Measurements from ENCODE around the gene NCR3LG1.

The NCR3LG1 gene

DNA sequence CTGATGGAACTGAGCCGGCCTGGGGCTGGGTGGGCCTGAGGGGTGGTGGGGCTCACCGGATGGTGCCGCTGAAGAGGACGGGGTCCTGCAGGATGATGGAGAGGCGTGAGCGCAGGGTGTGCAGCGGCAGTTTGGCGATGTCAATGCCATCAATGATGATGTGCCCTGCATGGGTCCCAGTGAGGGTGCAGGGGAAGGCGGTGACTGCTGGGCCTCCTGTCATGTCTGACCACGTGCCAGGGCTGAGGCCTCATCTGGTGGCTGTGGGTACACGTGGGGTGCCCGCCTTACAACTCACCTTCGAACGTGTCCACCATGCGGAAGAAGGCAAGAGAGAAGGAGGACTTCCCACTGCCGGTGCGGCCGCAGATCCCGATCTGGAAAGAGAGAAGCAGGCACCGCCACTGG, 44.0 kb downstream of the NCR3LG1 start:
- Mint-ChIP-seq H3K9me3 (no peaks in the 10 kb centered on the region), H3K27ac (no peak overlapping the region), H3K36me3 (ENCODE audit: low read depth) (no peaks in the 10 kb centered on the region), H3K4me1 (ENCODE audit: low read depth) (no peaks in the 10 kb centered on the region), H3K27me3 (ENCODE audit: low read depth) (peaks cover 6% of the 10 kb centered on the region), H3K4me3 (no peak overlapping the region)

GRCh38 chr11:17395978-17396377, 44.4 kb downstream of the NCR3LG1 start:
- no peaks in the 10 kb centered on the region for H3K9me3 Mint-ChIP-seq

DNA sequence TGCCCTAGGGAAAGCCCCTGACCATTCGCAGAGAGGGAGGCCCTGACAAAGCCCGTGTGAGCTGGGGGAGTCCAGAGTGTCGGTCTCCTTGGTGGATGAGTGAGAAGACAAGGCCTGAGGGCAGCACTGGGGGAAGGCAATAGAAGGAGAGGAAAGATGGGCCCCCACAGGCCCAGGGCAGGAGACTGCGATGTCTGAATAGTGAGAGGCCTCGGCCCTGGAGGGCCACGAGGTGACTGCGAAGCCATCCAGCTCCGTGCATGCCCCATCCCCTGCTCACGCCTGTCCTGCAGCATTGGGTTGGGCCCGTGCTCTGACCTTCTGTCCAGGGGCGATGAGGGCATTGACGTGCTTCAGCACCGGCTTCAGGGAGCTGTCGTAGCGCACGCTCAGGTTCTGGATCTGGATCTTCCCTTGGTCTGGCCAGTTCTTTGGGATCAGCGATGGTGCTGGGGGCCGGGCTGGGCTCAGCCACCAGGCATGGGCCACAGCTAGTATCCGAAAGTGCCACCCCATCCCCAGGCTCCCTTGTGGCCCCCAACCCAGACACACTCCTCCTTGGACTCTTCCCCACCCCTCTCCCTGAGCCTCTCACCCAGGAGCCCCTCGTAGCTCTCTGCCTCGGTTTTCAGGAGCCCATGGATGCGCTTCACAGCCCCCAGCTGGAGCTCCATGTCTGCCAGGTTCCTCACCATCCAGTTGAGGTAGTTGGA, 45.2 kb downstream of the NCR3LG1 start:
- no peak overlapping the region for H3K27ac Mint-ChIP-seq
- H3K4me3 Mint-ChIP-seq: no peak overlapping the region
- no peaks in the 10 kb centered on the region for H3K9me3 Mint-ChIP-seq
- no peaks in the 10 kb centered on the region for H3K27me3 Mint-ChIP-seq (ENCODE audit: low read depth)
- H3K36me3 Mint-ChIP-seq (ENCODE audit: low read depth): no peaks in the 10 kb centered on the region
- no peaks in the 10 kb centered on the region for H3K4me1 Mint-ChIP-seq (ENCODE audit: low read depth)

More at GRCh38 chr11:17395978-17396377, 44.4 kb downstream of the NCR3LG1 start:
- peaks cover 5% of the 10 kb centered on the region for H3K27me3 Mint-ChIP-seq (ENCODE audit: low read depth)
- no peak overlapping the region for H3K27ac Mint-ChIP-seq
- no peak overlapping the region for H3K4me3 Mint-ChIP-seq
- no peaks in the 10 kb centered on the region for H3K4me1 Mint-ChIP-seq (ENCODE audit: low read depth)
- H3K36me3 Mint-ChIP-seq (ENCODE audit: low read depth): no peaks in the 10 kb centered on the region

DNA sequence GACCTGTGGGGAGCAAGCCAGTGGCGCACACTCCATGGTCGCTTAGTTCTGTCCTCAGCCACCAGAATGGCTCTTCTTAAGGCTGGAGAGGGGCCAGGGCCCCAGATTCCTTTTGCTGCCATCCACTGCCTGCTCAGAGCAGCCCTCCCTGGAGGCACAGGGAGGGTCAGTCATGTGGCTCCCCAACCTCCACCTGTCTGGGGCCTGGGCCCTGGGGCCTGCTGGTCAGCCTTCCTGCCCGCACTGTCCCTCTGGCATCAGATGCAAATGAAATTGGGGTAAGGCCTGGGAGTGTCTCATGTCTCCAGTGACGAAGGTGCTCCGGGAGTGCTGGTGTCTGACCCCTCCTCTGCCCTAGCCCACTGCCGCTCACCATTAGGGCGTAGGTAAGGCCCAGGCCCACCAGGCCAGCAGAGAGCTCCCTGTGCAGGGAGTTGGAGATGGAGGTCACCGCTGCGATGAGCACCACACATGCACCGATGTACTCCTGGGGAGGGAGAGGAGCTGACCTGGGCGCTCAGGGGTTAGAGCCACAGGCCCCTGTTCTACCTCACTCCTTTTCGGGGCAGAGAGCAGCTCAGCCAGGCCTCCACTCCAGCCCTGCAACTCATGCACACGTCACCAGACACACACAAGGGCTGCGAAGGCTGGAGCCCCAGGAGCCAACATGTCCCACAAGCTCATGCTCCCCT, 45.9 kb downstream of the NCR3LG1 start:
- Mint-ChIP-seq H3K27ac (no peak overlapping the region), H3K4me1 (ENCODE audit: low read depth) (no peaks in the 10 kb centered on the region), H3K27me3 (ENCODE audit: low read depth) (no peaks in the 10 kb centered on the region), H3K9me3 (no peaks in the 10 kb centered on the region), H3K36me3 (ENCODE audit: low read depth) (no peaks in the 10 kb centered on the region), H3K4me3 (no peak overlapping the region)

DNA sequence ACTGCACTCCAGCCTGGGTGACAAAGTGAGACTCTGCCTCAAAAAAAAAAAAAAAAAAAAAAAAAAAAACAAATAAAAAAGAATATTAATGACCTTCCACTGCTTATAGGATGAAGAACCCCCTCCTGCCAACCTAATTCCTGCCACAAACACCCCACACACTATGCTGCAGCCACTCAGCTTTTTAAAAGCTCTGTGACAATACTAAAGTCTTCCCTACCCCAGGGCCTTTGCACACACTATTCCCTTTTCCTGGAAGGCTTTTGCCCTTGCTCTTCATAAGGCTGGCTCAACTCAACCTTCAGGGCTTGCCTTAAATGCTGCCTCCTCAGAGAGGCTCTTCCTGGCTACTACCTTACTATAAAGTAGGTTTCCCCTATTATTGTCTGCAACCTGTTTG, 47.6 kb downstream of the NCR3LG1 start:
- no peaks in the 10 kb centered on the region for H3K36me3 Mint-ChIP-seq (ENCODE audit: low read depth)
- H3K4me3 Mint-ChIP-seq: no peak overlapping the region
- no peak overlapping the region for H3K27ac Mint-ChIP-seq
- no peaks in the 10 kb centered on the region for H3K27me3 Mint-ChIP-seq (ENCODE audit: low read depth)
- no peaks in the 10 kb centered on the region for H3K9me3 Mint-ChIP-seq
- H3K4me1 Mint-ChIP-seq (ENCODE audit: low read depth): no peaks in the 10 kb centered on the region

DNA sequence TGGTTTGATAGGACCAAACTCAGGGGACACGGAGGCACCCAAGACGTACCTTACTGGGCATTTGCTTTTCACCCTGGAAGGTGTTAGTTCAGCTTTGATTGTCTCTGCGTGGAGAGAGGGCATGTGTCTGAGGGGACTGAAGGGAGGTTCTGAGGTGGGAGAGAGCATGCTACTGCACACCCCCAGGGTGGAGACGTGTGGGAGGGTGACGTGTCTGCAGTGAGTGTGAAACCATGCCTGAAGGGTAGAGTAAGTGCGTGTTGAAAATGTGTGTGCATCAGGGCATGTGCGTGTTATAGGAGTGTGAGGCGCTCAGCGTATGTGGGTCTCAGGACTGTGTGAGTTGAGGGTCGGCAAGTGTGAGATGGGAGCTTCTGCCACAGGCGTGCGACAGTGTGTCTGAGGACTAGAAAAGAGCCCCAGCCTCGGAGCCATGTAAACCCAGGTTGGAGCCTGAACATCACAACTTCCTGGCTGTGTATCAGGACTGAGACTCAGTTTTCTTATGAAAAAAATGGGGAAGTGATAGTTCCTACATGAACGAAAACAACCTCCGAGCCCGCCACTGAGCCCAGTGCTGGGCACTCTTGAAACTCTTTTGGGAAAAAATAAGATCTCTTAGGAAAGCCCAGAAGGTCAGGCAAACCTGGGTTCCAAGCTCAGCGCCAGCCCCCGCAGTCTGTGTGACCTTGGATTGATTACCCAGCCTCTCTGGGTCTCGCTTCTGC, 48.6 kb downstream of the NCR3LG1 start:
- H3K36me3 Mint-ChIP-seq (ENCODE audit: low read depth): no peaks in the 10 kb centered on the region
- H3K4me3 Mint-ChIP-seq: no peak overlapping the region
- no peak overlapping the region for H3K27ac Mint-ChIP-seq
- no peaks in the 10 kb centered on the region for H3K9me3 Mint-ChIP-seq
- H3K4me1 Mint-ChIP-seq (ENCODE audit: low read depth): no peaks in the 10 kb centered on the region
- H3K27me3 Mint-ChIP-seq (ENCODE audit: low read depth): no peaks in the 10 kb centered on the region

DNA sequence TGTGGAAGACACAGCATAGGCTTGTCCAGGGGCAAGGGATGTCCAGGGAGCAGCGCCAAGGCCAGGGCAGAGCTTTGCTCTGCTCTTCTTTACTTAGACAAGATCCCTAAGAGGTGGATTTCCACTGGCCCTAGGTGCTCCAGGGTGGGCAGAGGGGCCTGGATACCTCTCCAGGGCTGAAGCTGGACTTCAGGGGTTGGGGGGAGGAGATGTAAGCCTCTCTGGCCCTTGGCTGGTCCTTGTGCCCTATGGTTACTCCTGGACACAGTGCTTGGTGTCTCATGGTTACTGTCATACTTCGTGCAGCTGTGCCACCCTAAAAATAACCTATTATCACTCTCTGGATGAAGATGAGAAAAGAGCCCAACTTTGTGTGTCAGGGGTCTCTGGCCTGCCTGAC, 49.7 kb downstream of the NCR3LG1 start:
- Mint-ChIP-seq H3K36me3 (ENCODE audit: low read depth) (no peaks in the 10 kb centered on the region), H3K27ac (no peak overlapping the region), H3K4me1 (ENCODE audit: low read depth) (no peaks in the 10 kb centered on the region), H3K4me3 (no peak overlapping the region), H3K9me3 (no peaks in the 10 kb centered on the region), H3K27me3 (ENCODE audit: low read depth) (no peaks in the 10 kb centered on the region)

DNA sequence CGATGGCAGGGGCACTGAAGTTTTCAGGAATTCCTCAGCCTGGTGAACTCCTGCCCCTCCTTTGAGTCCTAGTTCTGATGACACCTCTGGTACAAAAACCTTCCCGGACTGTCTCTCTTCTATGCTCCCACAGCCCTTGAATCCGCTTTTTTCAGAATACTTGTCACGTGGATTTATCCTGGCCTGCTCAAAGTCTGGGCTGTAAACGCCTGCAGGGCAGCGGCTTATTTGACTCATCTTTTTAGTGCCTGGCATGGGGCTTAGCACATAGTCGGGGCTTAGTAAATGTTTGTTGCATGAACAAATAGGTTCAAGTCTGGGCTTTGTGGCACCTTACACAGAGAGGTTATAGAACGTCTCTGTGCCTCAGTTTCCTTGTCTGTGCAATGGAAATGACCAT, 50.2 kb downstream of the NCR3LG1 start:
- Mint-ChIP-seq H3K4me1 (ENCODE audit: low read depth) (no peaks in the 10 kb centered on the region), H3K9me3 (no peaks in the 10 kb centered on the region), H3K36me3 (ENCODE audit: low read depth) (no peaks in the 10 kb centered on the region), H3K27me3 (ENCODE audit: low read depth) (no peaks in the 10 kb centered on the region), H3K4me3 (no peak overlapping the region), H3K27ac (no peak overlapping the region)

DNA sequence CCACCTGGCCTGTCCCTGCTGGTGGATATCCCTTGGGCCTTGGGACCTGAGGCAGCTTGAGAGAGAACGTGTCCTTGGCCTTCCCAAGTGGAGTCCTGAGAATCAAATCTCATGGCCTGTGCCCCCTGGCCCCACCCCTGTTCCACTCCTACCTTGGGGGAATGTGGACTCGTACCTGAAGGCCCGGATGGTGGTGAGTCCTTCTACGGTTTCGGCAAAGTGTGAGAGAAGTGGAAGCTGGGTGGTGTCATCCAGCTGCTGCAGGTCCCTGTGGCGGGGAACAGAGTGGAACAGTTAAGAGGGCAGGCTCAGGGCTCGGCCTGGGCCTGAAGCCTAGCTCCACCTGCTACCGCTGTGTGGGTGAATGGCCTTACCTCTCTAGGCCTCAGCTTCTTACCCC, 50.9 kb downstream of the NCR3LG1 start:
- no peaks in the 10 kb centered on the region for H3K4me1 Mint-ChIP-seq (ENCODE audit: low read depth)
- no peak overlapping the region for H3K27ac Mint-ChIP-seq
- no peaks in the 10 kb centered on the region for H3K36me3 Mint-ChIP-seq (ENCODE audit: low read depth)
- H3K4me3 Mint-ChIP-seq: no peak overlapping the region
- no peaks in the 10 kb centered on the region for H3K27me3 Mint-ChIP-seq (ENCODE audit: low read depth)
- H3K9me3 Mint-ChIP-seq: no peaks in the 10 kb centered on the region

- Mint-ChIP-seq H3K27me3 (ENCODE audit: low read depth) (no peaks in the 10 kb centered on the region), H3K4me3 (no peak overlapping the region), H3K4me1 (ENCODE audit: low read depth) (no peaks in the 10 kb centered on the region), H3K36me3 (ENCODE audit: low read depth) (no peaks in the 10 kb centered on the region), H3K9me3 (no peaks in the 10 kb centered on the region), H3K27ac (no peak overlapping the region)
Observed at GRCh38 chr11:17403980-17404759, 52.6 kb downstream of the NCR3LG1 start.

DNA sequence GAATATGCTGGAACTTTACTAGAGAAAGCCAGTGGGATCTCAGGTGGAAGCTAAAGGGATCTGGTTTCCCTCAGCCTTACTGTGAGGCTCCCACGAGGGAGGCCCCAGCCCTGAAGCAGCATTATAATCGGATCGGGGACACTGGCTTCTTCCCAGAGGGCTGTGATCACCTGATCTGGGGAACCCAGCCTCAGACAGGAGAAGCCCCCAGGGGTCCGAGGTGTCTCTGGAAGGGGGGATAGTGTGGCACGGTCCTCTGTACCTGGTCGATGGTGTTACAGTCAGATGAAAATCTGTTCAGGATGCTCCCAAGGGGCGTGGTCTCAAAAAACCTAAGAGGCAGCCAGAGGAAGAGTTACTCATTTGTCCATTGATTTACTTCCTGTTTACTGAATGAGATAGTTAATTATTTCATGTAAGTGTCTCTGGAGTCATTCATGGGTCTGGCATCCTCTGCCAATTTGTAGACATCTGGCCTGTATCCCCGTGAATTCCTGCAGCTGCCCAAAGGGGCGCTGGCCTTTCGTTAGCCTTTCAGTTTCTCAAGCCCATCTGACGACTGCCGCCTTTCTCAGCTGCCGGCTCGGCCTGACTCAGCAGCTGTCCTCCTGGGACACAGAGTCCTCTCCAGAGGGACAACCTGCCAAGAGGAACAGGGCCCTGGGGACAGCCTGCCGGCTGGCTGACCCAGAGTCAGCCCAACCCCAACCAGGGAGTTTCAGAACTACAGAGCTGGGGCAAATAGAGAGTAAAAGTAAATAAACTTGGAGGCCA, 53.8 kb downstream of the NCR3LG1 start:
- Mint-ChIP-seq H3K36me3 (ENCODE audit: low read depth) (no peaks in the 10 kb centered on the region), H3K4me1 (ENCODE audit: low read depth) (no peaks in the 10 kb centered on the region), H3K4me3 (no peak overlapping the region), H3K9me3 (no peaks in the 10 kb centered on the region), H3K27me3 (ENCODE audit: low read depth) (no peaks in the 10 kb centered on the region), H3K27ac (no peak overlapping the region)

DNA sequence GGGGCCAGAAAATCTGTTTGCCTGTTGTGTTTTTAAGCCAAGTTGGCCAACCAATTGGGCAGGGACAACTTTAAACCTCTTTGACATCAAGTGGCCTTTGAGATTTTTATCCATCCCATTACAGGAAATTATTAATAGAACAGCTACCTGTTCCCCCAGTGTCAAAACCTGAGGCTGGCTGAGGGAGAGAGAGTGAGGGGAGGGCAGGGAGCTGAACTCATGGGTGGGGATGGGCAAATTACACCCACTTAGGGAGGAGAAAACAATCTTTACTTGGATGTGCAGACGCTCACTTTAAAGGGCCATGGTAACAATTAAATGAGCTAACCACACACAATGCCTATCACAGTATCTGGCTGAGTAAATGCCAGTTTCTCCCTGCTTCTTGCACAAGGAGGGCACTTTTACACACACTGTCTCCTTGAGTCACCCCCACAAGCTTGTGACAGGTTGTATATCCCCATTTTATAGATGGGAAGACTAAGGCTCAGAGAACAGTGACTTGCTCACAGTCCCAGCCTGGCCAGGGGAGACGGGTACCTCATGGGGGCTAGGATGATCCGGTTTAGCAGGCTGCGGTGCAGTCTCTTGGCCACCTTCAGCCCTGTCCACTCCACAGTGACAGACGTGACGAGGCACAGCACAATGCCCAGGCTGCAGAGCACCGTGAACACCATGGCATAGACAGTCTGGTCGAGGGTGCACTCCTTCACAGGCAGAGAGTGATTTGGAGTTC, 54.6 kb downstream of the NCR3LG1 start:
- H3K27me3 Mint-ChIP-seq (ENCODE audit: low read depth): no peaks in the 10 kb centered on the region

GRCh38 chr11:17406818-17407149, 55.2 kb downstream of the NCR3LG1 start:
- Mint-ChIP-seq H3K36me3 (ENCODE audit: low read depth) (no peaks in the 10 kb centered on the region), H3K9me3 (no peaks in the 10 kb centered on the region), H3K4me3 (no peak overlapping the region), H3K27ac (no peak overlapping the region), H3K4me1 (ENCODE audit: low read depth) (no peaks in the 10 kb centered on the region), H3K27me3 (ENCODE audit: low read depth) (no peaks in the 10 kb centered on the region)

More for the DNA sequence above, 54.6 kb downstream of the NCR3LG1 start:
- Mint-ChIP-seq H3K27ac (no peak overlapping the region), H3K9me3 (no peaks in the 10 kb centered on the region), H3K4me1 (ENCODE audit: low read depth) (no peaks in the 10 kb centered on the region), H3K36me3 (ENCODE audit: low read depth) (no peaks in the 10 kb centered on the region), H3K4me3 (no peak overlapping the region)
